Stomach (tissue), 4 donors: ENCODE results near the gene NFATC1.

Experiments
- EP300 ChIP-seq: sonication (generic); formaldehyde crosslinking; IDR thresholded peaks from one replicate; pipeline ENCODE4 v1.6.1; 2017; ENCODE audit warnings: antibody characterized with exemption
- POLR2A ChIP-seq, 4 donors: fragments of 450-650 bp; IDR thresholded peaks; one replicate each; pipeline ENCODE4 v1.6.1; 2016; ENCODE audit warnings: antibody characterized with exemption in 4 of 4, control low read depth in 2 of 4, mild to moderate bottlenecking in 1 of 4, moderate library complexity in 1 of 4
- POLR2AphosphoS5 ChIP-seq, 3 donors: sonication (generic); formaldehyde crosslinking; IDR thresholded peaks; one replicate each; pipeline ENCODE4 v1.6.1; 2016; ENCODE audit warnings: antibody characterized with exemption in 3 of 3
- TF ChIP-seq, protein P1 (sequence below), 7 experiments: fragments of 450-650 bp in 4 of 7; fragments of 200-600 bp in 3 of 7; sonication (generic) in 3 of 7; IDR thresholded peaks; one replicate each; pipeline ENCODE4 v1.5.1; 2016 to 2019; ENCODE audit warnings: antibody characterized with exemption in 7 of 7, control low read depth in 2 of 7, mild to moderate bottlenecking in 1 of 7

DNA sequence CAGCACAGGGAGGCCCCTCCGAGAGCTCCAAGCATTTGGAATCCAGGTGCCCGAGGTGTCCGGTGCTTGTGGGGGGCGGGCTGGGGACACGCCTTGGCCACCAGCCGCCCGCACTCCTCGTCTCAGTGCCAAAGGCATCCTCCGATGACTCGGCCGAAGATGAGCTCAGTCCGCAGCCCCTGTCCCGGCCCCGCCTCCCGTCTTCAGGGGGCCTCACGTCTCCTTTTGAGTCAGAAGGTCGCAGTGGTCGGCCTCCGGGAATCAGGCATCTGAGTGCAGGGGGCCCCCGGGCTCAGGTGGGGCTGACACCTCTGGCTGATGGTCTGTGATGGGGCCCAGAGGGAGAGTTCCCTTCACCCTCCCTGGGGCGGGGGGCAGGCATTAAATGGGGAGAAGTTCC lies 74.8 kb downstream of the NFATC1 start:
- TF ChIP-seq, protein P1, sequence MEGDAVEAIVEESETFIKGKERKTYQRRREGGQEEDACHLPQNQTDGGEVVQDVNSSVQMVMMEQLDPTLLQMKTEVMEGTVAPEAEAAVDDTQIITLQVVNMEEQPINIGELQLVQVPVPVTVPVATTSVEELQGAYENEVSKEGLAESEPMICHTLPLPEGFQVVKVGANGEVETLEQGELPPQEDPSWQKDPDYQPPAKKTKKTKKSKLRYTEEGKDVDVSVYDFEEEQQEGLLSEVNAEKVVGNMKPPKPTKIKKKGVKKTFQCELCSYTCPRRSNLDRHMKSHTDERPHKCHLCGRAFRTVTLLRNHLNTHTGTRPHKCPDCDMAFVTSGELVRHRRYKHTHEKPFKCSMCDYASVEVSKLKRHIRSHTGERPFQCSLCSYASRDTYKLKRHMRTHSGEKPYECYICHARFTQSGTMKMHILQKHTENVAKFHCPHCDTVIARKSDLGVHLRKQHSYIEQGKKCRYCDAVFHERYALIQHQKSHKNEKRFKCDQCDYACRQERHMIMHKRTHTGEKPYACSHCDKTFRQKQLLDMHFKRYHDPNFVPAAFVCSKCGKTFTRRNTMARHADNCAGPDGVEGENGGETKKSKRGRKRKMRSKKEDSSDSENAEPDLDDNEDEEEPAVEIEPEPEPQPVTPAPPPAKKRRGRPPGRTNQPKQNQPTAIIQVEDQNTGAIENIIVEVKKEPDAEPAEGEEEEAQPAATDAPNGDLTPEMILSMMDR (IDR thresholded peaks at IDR 0.05): no peak
- no peak for TF ChIP-seq POLR2AphosphoS5 (IDR thresholded peaks at IDR 0.05)
- TF ChIP-seq EP300: no peak
- TF ChIP-seq POLR2A (IDR thresholded peaks at IDR 0.05): no peak
